Type B pancreatic cell (in vitro differentiated cells): ENCODE data around the gene WDFY2. TPM values are rescaled to one million over a fixed set of nuclear protein-coding genes. Genes with fewer than 3 reads are reported as not detected.

ENCODE experiments used
- DNase-seq: peaks from one replicate; pipeline ENCODE4 v3.0.0; 2021; ENCODE audit warnings: mixed read lengths; ENCODE audit not compliant: unreplicated experiment; ENCODE audit errors: extremely low spot score
- H3K27ac Mint-ChIP-seq: 2 replicates; pipeline ENCODE4 v1.8.0; 2021; ENCODE audit warnings: mild to moderate bottlenecking, mixed read lengths
- H3K27me3 Mint-ChIP-seq: 2 replicates; pipeline ENCODE4 v1.8.0; 2021; ENCODE audit warnings: mixed read lengths
- H3K36me3 Mint-ChIP-seq: 2 replicates; pipeline ENCODE4 v1.8.0; 2021; ENCODE audit warnings: mixed read lengths
- H3K4me1 Mint-ChIP-seq: one replicate; pipeline ENCODE4 v1.8.0; 2021; ENCODE audit warnings: mixed read lengths; ENCODE audit not compliant: unreplicated experiment
- H3K4me3 Mint-ChIP-seq: 2 replicates; pipeline ENCODE4 v1.8.0; 2021; ENCODE audit warnings: mild to moderate bottlenecking, mixed read lengths
- H3K9me3 Mint-ChIP-seq: 2 replicates; pipeline ENCODE4 v1.8.0; 2021; ENCODE audit warnings: mixed read lengths
- total RNA-seq: library from RNA; stranded (reverse); gene quantifications from 2 replicates; pipeline ENCODE4 v1.2.1, GENCODE V29; 2021; ENCODE audit warnings: low replicate concordance
- TF ChIP-seq, protein P1 (sequence below): fragments of 200-600 bp; sonication (generic); conservative IDR thresholded peaks from 2 replicates; pipeline ENCODE4 v1.5.0; 2021; ENCODE audit warnings: antibody characterized with exemption, mild to moderate bottlenecking

Gene WDFY2
- total RNA-seq, 1 donor from 2014 or later, result 20.3 TPM

GRCh38 chr13:51768976-51769375 lies 184.7 kb downstream of the WDFY2 start:
- H3K27me3 Mint-ChIP-seq, result no peaks in the 10 kb centered on the region
- peaks cover 8% of the 10 kb centered on the region for H3K4me1 Mint-ChIP-seq
- H3K36me3 Mint-ChIP-seq, result peaks cover 8% of the 10 kb centered on the region
- no peak overlapping the region for H3K4me3 Mint-ChIP-seq
- H3K9me3 Mint-ChIP-seq, result no peaks in the 10 kb centered on the region
- TF ChIP-seq, protein P1, sequence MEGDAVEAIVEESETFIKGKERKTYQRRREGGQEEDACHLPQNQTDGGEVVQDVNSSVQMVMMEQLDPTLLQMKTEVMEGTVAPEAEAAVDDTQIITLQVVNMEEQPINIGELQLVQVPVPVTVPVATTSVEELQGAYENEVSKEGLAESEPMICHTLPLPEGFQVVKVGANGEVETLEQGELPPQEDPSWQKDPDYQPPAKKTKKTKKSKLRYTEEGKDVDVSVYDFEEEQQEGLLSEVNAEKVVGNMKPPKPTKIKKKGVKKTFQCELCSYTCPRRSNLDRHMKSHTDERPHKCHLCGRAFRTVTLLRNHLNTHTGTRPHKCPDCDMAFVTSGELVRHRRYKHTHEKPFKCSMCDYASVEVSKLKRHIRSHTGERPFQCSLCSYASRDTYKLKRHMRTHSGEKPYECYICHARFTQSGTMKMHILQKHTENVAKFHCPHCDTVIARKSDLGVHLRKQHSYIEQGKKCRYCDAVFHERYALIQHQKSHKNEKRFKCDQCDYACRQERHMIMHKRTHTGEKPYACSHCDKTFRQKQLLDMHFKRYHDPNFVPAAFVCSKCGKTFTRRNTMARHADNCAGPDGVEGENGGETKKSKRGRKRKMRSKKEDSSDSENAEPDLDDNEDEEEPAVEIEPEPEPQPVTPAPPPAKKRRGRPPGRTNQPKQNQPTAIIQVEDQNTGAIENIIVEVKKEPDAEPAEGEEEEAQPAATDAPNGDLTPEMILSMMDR, result no peak
- no peak for DNase-seq
- no peak overlapping the region for H3K27ac Mint-ChIP-seq

DNA sequence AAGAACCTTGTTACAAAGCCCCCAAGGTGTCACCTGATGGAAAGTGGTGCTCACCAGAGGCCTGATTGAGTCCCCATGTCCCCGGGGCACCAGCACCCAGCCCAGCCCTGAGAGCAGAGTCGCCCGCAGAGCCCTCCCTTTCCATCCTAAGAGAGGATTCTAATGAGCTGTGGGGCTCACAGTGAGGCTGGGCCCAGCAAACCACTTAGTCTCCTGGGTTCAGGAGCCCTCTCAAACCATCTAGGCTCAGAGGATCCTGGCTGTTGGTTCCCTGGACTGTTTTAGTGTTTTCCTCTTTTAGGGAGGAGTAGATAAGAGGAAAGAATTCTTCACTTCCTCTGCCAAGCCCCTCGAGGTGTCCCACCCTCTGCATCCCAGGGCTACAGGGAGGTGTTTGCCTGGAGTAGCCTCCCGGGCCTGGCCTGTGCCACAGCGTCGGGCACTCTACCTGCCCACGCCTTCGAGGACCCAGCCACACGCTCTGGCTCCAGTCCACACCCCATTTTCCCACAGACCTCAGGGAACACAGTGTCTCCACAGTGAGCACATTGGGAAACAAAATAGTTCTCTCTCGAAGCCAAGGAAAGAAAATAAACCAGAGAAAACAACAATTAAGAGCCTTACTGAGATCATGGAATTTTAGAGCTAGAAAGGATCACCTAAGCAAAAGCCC lies 185.3 kb downstream of the WDFY2 start:
- TF ChIP-seq, protein P1, result no peak
- Mint-ChIP-seq H3K27ac (no peak overlapping the region), H3K36me3 (peaks cover 8% of the 10 kb centered on the region), H3K9me3 (no peaks in the 10 kb centered on the region), H3K4me1 (peaks cover 4% of the 10 kb centered on the region), H3K4me3 (no peak overlapping the region), H3K27me3 (no peaks in the 10 kb centered on the region)
- no peak for DNase-seq

DNA sequence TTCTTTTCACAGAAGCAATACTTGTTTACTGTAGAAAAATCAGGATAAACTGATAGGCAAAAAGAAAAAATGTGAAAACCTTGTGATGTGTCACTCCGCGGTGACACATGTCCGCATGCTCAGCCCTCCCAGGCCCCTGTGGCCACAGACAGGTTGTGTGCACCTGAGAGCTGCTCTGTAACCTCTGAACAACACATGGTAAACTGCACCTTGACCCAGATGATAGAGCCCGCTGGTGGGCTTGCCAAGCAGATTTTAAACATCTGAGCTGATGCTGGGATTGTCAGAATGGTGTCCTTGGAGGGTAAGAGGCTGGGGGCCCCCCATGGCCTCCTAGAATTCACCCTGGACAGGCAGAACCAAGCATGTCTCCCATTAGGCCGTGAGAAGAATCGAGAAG lies 185.9 kb downstream of the WDFY2 start:
- no peaks in the 10 kb centered on the region for H3K9me3 Mint-ChIP-seq
- H3K27ac Mint-ChIP-seq, result no peak overlapping the region
- peaks cover 8% of the 10 kb centered on the region for H3K36me3 Mint-ChIP-seq
- peaks cover 4% of the 10 kb centered on the region for H3K4me1 Mint-ChIP-seq
- TF ChIP-seq, protein P1, result no peak
- no peak for DNase-seq
- H3K27me3 Mint-ChIP-seq, result no peaks in the 10 kb centered on the region
- H3K4me3 Mint-ChIP-seq, result no peak overlapping the region

GRCh38 chr13:51770681-51771417 lies 186.6 kb downstream of the WDFY2 start:
- H3K4me1 Mint-ChIP-seq, result peaks cover 4% of the 10 kb centered on the region
- H3K27me3 Mint-ChIP-seq, result no peaks in the 10 kb centered on the region
- H3K27ac Mint-ChIP-seq, result no peak overlapping the region
- H3K4me3 Mint-ChIP-seq, result no peak overlapping the region
- TF ChIP-seq, protein P1, result no peak
- no peaks in the 10 kb centered on the region for H3K9me3 Mint-ChIP-seq
- peaks cover 8% of the 10 kb centered on the region for H3K36me3 Mint-ChIP-seq
- DNase-seq, result no peak

DNA sequence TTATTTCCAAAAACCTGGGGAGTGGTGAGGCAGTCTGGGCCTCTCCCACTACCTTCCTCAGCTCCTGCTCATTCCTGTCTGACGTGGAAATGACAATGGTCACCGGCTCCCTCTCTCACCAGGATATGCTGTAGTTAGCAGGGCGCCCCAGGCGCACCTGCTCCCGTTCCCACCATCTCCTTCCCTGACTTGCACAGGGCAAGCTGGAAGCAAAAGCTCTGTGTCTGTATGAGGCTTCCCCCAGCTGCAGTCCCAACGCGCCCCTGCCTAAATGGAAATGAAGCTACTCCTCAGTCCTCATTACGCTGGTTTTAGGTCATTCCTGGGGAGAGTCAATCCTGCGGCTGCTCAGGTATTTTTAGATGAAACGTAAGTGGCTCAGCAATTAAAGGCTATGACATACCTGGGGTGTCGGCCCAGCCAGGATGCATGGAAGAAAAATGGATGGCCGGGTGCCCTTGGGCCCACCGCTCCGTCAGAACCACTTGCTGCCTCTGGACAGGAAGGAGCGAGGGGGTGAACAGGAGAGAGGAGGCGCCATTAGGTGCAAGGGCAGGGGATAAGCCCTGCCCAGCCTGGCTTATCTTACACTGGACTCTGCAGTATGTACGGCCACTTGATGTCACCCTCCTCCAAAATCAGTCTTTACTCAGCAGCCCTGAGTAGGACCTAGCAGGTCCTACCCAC lies 187.3 kb downstream of the WDFY2 start:
- Mint-ChIP-seq H3K4me3 (no peak overlapping the region), H3K36me3 (peaks cover 2% of the 10 kb centered on the region), H3K4me1 (peaks cover 4% of the 10 kb centered on the region), H3K27me3 (no peaks in the 10 kb centered on the region), H3K27ac (no peak overlapping the region), H3K9me3 (no peaks in the 10 kb centered on the region)
- TF ChIP-seq, protein P1, result no peak
- no peak for DNase-seq
